22Rv1 (cell line): ENCODE results near the gene ANKRD63.

Experiments
- H3K27ac ChIP-seq: fragments of 450-650 bp; 2 replicates; pipeline ENCODE4 v1.5.1; 2017
- ZFX ChIP-seq: fragments of 450-650 bp; IDR thresholded peaks from 2 replicates; pipeline ENCODE4 v1.6.1; 2017; ENCODE audit warnings: antibody characterized with exemption, borderline replicate concordance
- TF ChIP-seq, protein P1 (sequence below): fragments of 450-650 bp; IDR thresholded peaks from 2 replicates; pipeline ENCODE4 v1.5.1; 2017; ENCODE audit warnings: mild to moderate bottlenecking

Gene ANKRD63

GRCh38 chr15:40293905-40294895 is 11.3 kb upstream of the ANKRD63 start:
- H3K27ac ChIP-seq, result no peak overlapping the region
- no peak for TF ChIP-seq ZFX
- TF ChIP-seq, protein P1, sequence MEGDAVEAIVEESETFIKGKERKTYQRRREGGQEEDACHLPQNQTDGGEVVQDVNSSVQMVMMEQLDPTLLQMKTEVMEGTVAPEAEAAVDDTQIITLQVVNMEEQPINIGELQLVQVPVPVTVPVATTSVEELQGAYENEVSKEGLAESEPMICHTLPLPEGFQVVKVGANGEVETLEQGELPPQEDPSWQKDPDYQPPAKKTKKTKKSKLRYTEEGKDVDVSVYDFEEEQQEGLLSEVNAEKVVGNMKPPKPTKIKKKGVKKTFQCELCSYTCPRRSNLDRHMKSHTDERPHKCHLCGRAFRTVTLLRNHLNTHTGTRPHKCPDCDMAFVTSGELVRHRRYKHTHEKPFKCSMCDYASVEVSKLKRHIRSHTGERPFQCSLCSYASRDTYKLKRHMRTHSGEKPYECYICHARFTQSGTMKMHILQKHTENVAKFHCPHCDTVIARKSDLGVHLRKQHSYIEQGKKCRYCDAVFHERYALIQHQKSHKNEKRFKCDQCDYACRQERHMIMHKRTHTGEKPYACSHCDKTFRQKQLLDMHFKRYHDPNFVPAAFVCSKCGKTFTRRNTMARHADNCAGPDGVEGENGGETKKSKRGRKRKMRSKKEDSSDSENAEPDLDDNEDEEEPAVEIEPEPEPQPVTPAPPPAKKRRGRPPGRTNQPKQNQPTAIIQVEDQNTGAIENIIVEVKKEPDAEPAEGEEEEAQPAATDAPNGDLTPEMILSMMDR, result no peak

- TF ChIP-seq, protein P1, result no peak
- no peak for TF ChIP-seq ZFX
- H3K27ac ChIP-seq, result no peak overlapping the region
These were observed 10.1 kb upstream of the ANKRD63 start for GRCh38 chr15:40293006-40293405.

GRCh38 chr15:40292246-40292645 is 9.4 kb upstream of the ANKRD63 start:
- H3K27ac ChIP-seq, result no peak overlapping the region
- TF ChIP-seq, protein P1, result no peak
- no peak for TF ChIP-seq ZFX

DNA sequence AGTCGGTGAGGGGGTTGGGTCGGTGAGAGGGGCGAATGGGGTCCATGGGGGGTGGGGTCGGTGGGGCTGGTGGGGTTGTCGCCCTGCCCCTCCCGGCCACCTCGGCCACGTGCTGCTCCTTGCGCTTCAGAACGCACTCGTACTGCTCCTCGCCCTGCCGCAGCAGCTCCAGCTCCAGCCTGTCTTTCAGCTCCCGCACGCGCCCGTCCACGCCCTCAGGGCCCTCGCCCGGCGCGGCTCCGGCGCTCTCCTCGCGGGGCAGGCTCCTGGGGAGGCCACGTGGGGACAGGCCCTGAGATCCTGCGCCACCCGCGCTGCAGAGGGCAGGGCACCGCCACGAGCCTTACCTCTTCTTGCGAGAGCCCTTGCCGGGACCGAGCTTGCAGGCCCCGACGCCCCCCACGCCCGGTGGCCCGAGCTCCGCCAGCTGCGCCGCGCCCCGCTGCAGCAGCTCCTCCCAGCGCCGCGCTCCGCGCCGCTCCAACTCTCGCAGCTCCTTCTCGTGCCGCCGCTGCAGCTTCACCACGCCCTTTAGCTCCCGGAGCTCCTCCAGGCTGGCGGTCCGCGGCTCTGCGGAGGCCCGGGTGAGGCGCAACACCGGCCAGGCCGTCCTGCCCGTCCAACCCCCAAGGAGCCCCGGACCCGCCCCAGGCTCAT is 8.2 kb upstream of the ANKRD63 start:
- TF ChIP-seq, protein P1, result peak; percentile 18; the same call in 1 of the 2 replicates
- TF ChIP-seq ZFX, result no peak
- H3K27ac ChIP-seq, result no peak overlapping the region

DNA sequence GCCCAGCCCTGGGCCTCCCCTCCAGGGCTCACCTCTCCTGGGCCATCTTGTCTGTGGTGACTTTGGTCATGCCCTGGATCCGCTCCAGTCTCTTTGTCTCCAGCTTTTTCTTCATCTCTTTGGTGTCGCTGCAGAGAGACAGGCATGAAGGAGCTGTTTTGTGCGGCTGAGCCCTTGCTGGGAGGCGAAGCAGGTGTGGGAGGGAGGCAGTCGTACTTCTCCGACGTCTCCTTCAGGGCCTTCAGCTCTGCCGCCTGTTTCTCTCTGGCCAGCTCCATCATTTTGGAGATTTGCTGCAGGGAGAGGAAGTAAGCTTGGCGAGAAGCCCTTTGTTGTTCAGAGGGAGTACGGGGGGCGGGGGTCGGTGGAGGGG is 7.7 kb upstream of the ANKRD63 start:
- no peak overlapping the region for H3K27ac ChIP-seq
- no peak for TF ChIP-seq ZFX
- TF ChIP-seq, protein P1, result no peak

DNA sequence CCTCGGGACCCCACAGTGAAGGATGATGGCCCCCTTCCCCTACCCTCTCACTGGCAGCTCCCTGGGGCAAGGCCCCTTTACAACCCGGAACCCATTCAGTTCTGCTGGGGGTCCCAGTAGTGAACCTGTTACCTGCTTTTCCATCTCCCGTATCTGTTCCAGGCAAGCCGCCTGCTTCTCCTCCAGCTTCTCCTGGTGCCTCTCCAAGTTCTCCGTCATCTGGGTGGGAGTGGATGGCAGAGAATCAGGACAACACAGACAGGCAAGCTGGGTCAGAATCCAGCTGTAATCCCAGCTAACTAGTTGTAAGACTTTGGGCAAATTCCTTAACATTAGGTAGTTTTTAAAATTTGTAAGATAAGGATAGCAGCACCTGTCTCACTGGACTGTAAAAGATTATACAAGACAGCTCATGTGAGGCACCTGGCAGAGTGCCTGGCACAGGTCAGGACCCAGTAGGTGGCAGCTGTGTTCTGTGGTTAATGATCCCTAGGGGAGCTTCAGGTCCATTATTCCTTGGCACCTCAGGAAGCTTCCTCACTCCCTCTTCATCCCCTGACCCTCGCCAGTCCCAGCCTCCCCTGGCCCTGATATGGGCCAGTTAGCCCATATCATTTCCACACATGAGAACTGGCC is 6.4 kb upstream of the ANKRD63 start:
- TF ChIP-seq ZFX, result no peak
- TF ChIP-seq, protein P1, result peak; percentile 31
- no peak overlapping the region for H3K27ac ChIP-seq

GRCh38 chr15:40287968-40288367 is 5.1 kb upstream of the ANKRD63 start:
- no peak for TF ChIP-seq ZFX
- TF ChIP-seq, protein P1, result no peak
- H3K27ac ChIP-seq, result no peak overlapping the region
